NB4 (cell line): ENCODE data around the gene GPR146.

Source experiments
- DNase-seq: peaks from one replicate; pipeline ENCODE4 v3.0.0; 2010; ENCODE audit warnings: low read depth
- H3K4me3 ChIP-seq: one replicate; pipeline ENCODE4 v1.5.1; 2011; ENCODE audit warnings: mild to moderate bottlenecking, low read depth, low read length, moderate library complexity
- MAX ChIP-seq: IDR thresholded peaks from 2 replicates; pipeline ENCODE4 v1.6.1; 2011; ENCODE audit warnings: low read depth, low read length
- MYC ChIP-seq: IDR thresholded peaks from 2 replicates; pipeline ENCODE4 v1.6.1; 2011; ENCODE audit warnings: low read depth, low read length
- POLR2A ChIP-seq: IDR thresholded peaks from 2 replicates; pipeline ENCODE4 v1.6.1; 2011; ENCODE audit warnings: mild to moderate bottlenecking; ENCODE audit not compliant: insufficient read length; ENCODE audit errors: extremely low read depth
- TF ChIP-seq, protein P1 (sequence below): IDR thresholded peaks from one replicate; pipeline ENCODE4 v1.5.1; 2012; ENCODE audit warnings: low read depth, low read length

The GPR146 gene

GRCh38 chr7:1027242-1028043 lies 16.9 kb upstream of the GPR146 start:
- TF ChIP-seq POLR2A = no peak
- no peak for TF ChIP-seq MYC
- TF ChIP-seq, protein P1, sequence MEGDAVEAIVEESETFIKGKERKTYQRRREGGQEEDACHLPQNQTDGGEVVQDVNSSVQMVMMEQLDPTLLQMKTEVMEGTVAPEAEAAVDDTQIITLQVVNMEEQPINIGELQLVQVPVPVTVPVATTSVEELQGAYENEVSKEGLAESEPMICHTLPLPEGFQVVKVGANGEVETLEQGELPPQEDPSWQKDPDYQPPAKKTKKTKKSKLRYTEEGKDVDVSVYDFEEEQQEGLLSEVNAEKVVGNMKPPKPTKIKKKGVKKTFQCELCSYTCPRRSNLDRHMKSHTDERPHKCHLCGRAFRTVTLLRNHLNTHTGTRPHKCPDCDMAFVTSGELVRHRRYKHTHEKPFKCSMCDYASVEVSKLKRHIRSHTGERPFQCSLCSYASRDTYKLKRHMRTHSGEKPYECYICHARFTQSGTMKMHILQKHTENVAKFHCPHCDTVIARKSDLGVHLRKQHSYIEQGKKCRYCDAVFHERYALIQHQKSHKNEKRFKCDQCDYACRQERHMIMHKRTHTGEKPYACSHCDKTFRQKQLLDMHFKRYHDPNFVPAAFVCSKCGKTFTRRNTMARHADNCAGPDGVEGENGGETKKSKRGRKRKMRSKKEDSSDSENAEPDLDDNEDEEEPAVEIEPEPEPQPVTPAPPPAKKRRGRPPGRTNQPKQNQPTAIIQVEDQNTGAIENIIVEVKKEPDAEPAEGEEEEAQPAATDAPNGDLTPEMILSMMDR = no peak
- no peak for TF ChIP-seq MAX
- peak; percentile 54 for DNase-seq
- H3K4me3 ChIP-seq = peak overlapping the region; percentile 57

- TF ChIP-seq MYC (peak; percentile 62), MAX (peak; percentile 22; the same call in 1 of the 2 replicates), POLR2A (peak; percentile 47)
- TF ChIP-seq, protein P1 = no peak
- peak; percentile 94 for DNase-seq
- peak overlapping the region; percentile 59 for H3K4me3 ChIP-seq
These were observed 16.1 kb upstream of the GPR146 start for GRCh38 chr7:1028044-1028770.

- TF ChIP-seq POLR2A = peak; percentile 38
- peak; percentile 99 for TF ChIP-seq MYC
- TF ChIP-seq, protein P1 = no peak
- TF ChIP-seq MAX = peak; percentile 99
- peak; percentile 98 for DNase-seq
- peak overlapping the region; percentile 59 for H3K4me3 ChIP-seq
These were observed 15.3 kb upstream of the GPR146 start for GRCh38 chr7:1028775-1029636.

- no peak overlapping the region for H3K4me3 ChIP-seq
- TF ChIP-seq, protein P1 = no peak
- no peak for TF ChIP-seq MYC
- TF ChIP-seq POLR2A = no peak
- TF ChIP-seq MAX = no peak
- no peak for DNase-seq
These were observed 14.5 kb upstream of the GPR146 start for GRCh38 chr7:1029637-1030443.
